HEK293T (cell line): Measurements from ENCODE around the gene PAK6.

Source experiments
- CTCF ChIA-PET: fragments of 350-600 bp; formaldehyde crosslinking; extraction: SDS; loops from one replicate; lab custom pipeline; 2021; ENCODE audit warnings: antibody characterized with exemption, inconsistent platforms; lab: Yijun Ruan, JAX
- POLR2A ChIA-PET: fragments of 350-600 bp; formaldehyde crosslinking; extraction: SDS; loops from one replicate; lab custom pipeline; 2020; ENCODE audit warnings: antibody characterized with exemption, inconsistent platforms; lab: Yijun Ruan, JAX
- DNase-seq: peaks from one replicate; pipeline ENCODE4 v3.0.0; 2012; ENCODE audit warnings: mixed read lengths; ENCODE audit errors: extremely low spot score
- ARNT ChIP-seq: fragments of 450-650 bp; IDR thresholded peaks from 2 replicates; pipeline ENCODE4 v1.6.1; 2017; ENCODE audit warnings: mild to moderate bottlenecking
- BHLHE40 ChIP-seq: fragments of 450-650 bp; IDR thresholded peaks from 2 replicates; pipeline ENCODE4 v1.6.1; 2016; ENCODE audit warnings: mild to moderate bottlenecking, moderate library complexity, borderline replicate concordance
- CTBP1 ChIP-seq: fragments of 450-650 bp; IDR thresholded peaks from 2 replicates; pipeline ENCODE4 v1.6.1; 2016; ENCODE audit warnings: borderline replicate concordance
- ELF4 ChIP-seq: fragments of 450-650 bp; IDR thresholded peaks from 2 replicates; pipeline ENCODE4 v1.6.1; 2017; ENCODE audit warnings: antibody characterized with exemption
- FOXA1 ChIP-seq: fragments of 450-650 bp; IDR thresholded peaks from 2 replicates; pipeline ENCODE4 v1.6.1; 2016; ENCODE audit warnings: mild to moderate bottlenecking
- FOXK2 ChIP-seq: fragments of 450-650 bp; IDR thresholded peaks from 2 replicates; pipeline ENCODE4 v1.6.1; 2016; ENCODE audit warnings: mild to moderate bottlenecking
- FOXM1 ChIP-seq: fragments of 450-650 bp; IDR thresholded peaks from 2 replicates; pipeline ENCODE4 v1.6.1; 2017; ENCODE audit warnings: mild to moderate bottlenecking, borderline replicate concordance
- HDGF ChIP-seq: fragments of 450-650 bp; IDR thresholded peaks from 2 replicates; pipeline ENCODE4 v1.6.1; 2017; ENCODE audit warnings: antibody characterized with exemption, borderline replicate concordance
- L3MBTL2 ChIP-seq: fragments of 450-650 bp; conservative IDR thresholded peaks from 2 replicates; pipeline ENCODE4 v1.6.1; 2016; ENCODE audit warnings: mild to moderate bottlenecking
- LEF1 ChIP-seq: fragments of 450-650 bp; IDR thresholded peaks from 2 replicates; pipeline ENCODE4 v1.6.1; 2017; ENCODE audit warnings: mild to moderate bottlenecking, borderline replicate concordance
- NFRKB ChIP-seq: fragments of 450-650 bp; IDR thresholded peaks from 2 replicates; pipeline ENCODE4 v1.6.1; 2016; ENCODE audit warnings: mild to moderate bottlenecking, moderate library complexity
- PKNOX1 ChIP-seq: fragments of 450-650 bp; IDR thresholded peaks from 2 replicates; pipeline ENCODE4 v1.6.1; 2016
- SP1 ChIP-seq: fragments of 450-650 bp; IDR thresholded peaks from 2 replicates; pipeline ENCODE4 v1.6.1; 2017
- SUZ12 ChIP-seq: fragments of 450-650 bp; IDR thresholded peaks from 2 replicates; pipeline ENCODE4 v1.6.1; 2016; ENCODE audit warnings: mild to moderate bottlenecking
- TARDBP ChIP-seq: fragments of 450-650 bp; IDR thresholded peaks from 2 replicates; pipeline ENCODE4 v1.6.1; 2016
- ZNF384 ChIP-seq: fragments of 450-650 bp; IDR thresholded peaks from 2 replicates; pipeline ENCODE4 v1.6.1; 2016

PAK6 gene

GRCh38 chr15:40276927-40277326 is 38.1 kb downstream of the PAK6 start:
- POLR2A ChIA-PET: no interaction called here
- no peak for DNase-seq
- CTCF ChIA-PET: interaction anchor here (4.2 kb wide), 1 partner anchor 32 kb away, joined by 55 read pairs; the partner anchor contains the start of gene PLCB2
- no peak for TF ChIP-seq ELF4
- no peak for TF ChIP-seq LEF1
- no peak for TF ChIP-seq HDGF
- no peak for TF ChIP-seq ZNF384
- no peak for TF ChIP-seq FOXA1
- no peak for TF ChIP-seq PKNOX1
- no peak for TF ChIP-seq ARNT
- no peak for TF ChIP-seq SP1
- TF ChIP-seq CTBP1: no peak
- TF ChIP-seq SUZ12: no peak
- TF ChIP-seq FOXK2: no peak
- TF ChIP-seq L3MBTL2: no peak
- TF ChIP-seq BHLHE40: no peak
- TF ChIP-seq TARDBP: no peak
- no peak for TF ChIP-seq FOXM1
- TF ChIP-seq NFRKB: no peak

- POLR2A ChIA-PET: no interaction called here
- CTCF ChIA-PET: interaction anchor here (4.2 kb wide), 1 partner anchor 32 kb away, joined by 55 read pairs; the partner anchor contains the start of gene PLCB2
- TF ChIP-seq SUZ12: no peak
- TF ChIP-seq L3MBTL2: no peak
- no peak for TF ChIP-seq TARDBP
- TF ChIP-seq HDGF: no peak
- TF ChIP-seq NFRKB: no peak
- no peak for TF ChIP-seq CTBP1
- no peak for TF ChIP-seq LEF1
- TF ChIP-seq FOXK2: no peak
- no peak for TF ChIP-seq BHLHE40
- TF ChIP-seq FOXM1: no peak
- no peak for TF ChIP-seq ZNF384
- no peak for TF ChIP-seq PKNOX1
- TF ChIP-seq ARNT: no peak
- no peak for TF ChIP-seq FOXA1
- no peak for TF ChIP-seq ELF4
- no peak for TF ChIP-seq SP1
- no peak for DNase-seq
Measured at GRCh38 chr15:40277471-40277870, 38.6 kb downstream of the PAK6 start.

GRCh38 chr15:40278026-40278425 is 39.2 kb downstream of the PAK6 start:
- CTCF ChIA-PET: interaction anchor here (1.2 to 4.2 kb wide), 4 partner anchors 13 to 59 kb away, joined by 3 to 55 read pairs (median 12); partner anchors contain the start of genes PAK6 and PLCB2
- DNase-seq: no peak
- POLR2A ChIA-PET: no interaction called here
- TF ChIP-seq LEF1 (no peak), NFRKB (no peak), TARDBP (no peak), FOXM1 (no peak), SP1 (no peak), BHLHE40 (no peak), CTBP1 (no peak), FOXA1 (no peak), L3MBTL2 (no peak), ARNT (no peak), HDGF (no peak), ZNF384 (no peak), ELF4 (no peak), PKNOX1 (no peak), FOXK2 (no peak), SUZ12 (no peak)

GRCh38 chr15:40279437-40280141 is 40.7 kb downstream of the PAK6 start:
- CTCF ChIA-PET: interaction anchor here (0.6 to 4.2 kb wide), 27 partner anchors 9 to 259 kb away, joined by 3 to 55 read pairs (median 4); partner anchors contain the start of genes CCDC9B, DISP2, PAK6 and PLCB2
- TF ChIP-seq LEF1 (no peak), SP1 (no peak)
- DNase-seq: peak; percentile 61
- POLR2A ChIA-PET: interaction anchor here (0.6 to 1.0 kb wide), 3 partner anchors 31 to 240 kb away, joined by 3 read pairs; no protein-coding TSS in a partner anchor

- CTCF ChIA-PET: interaction anchor here (1.0 to 4.2 kb wide), 7 partner anchors 9 to 64 kb away, joined by 3 to 55 read pairs (median 5); partner anchors contain the start of gene PLCB2
- POLR2A ChIA-PET: interaction anchor here (0.6 to 1.0 kb wide), 2 partner anchors 30 to 240 kb away, joined by 3 read pairs; no protein-coding TSS in a partner anchor
- DNase-seq: no peak
- TF ChIP-seq FOXM1: no peak
- TF ChIP-seq SP1: no peak
- TF ChIP-seq FOXK2: no peak
- no peak for TF ChIP-seq TARDBP
- TF ChIP-seq HDGF: no peak
- no peak for TF ChIP-seq SUZ12
- no peak for TF ChIP-seq PKNOX1
- no peak for TF ChIP-seq LEF1
- no peak for TF ChIP-seq BHLHE40
- no peak for TF ChIP-seq NFRKB
- TF ChIP-seq CTBP1: no peak
- no peak for TF ChIP-seq ARNT
- no peak for TF ChIP-seq ELF4
Measured at GRCh38 chr15:40280260-40281056, 41.6 kb downstream of the PAK6 start.
